Kidney (tissue), 14 donors: ENCODE data around the gene PSMD3. TPM values are rescaled to one million over a fixed set of nuclear protein-coding genes. Genes with fewer than 3 reads are reported as not detected.

Source experiments
- DNase-seq, 5 donors: peaks; one replicate each; pipeline ENCODE4 v3.0.0-alpha.2; 2013 to 2020
- FAIRE-seq: peaks from 2 replicates; lab custom pipeline; 2012; peaks lifted over from hg19 to GRCh38; lab: Jason Lieb, UNC
- H3K27ac ChIP-seq, 2 donors: one replicate each; pipeline ENCODE4 v1.7.0; 2013; ENCODE audit warnings: low read depth in 2 of 2, low read length in 2 of 2, inconsistent platforms in 1 of 2
- H3K27me3 ChIP-seq: one replicate; pipeline ENCODE4 v1.7.1; 2013; ENCODE audit warnings: low read length, inconsistent platforms; ENCODE audit not compliant: control insufficient read depth, insufficient read depth
- H3K36me3 ChIP-seq, 3 donors: one replicate each; pipeline versions ENCODE4 v1.7.0 to v1.7.1; 2013; ENCODE audit warnings: low read length in 3 of 3, control low read depth in 1 of 3, inconsistent platforms in 1 of 3; ENCODE audit not compliant: insufficient read depth in 3 of 3, control insufficient read depth in 2 of 3
- H3K4me1 ChIP-seq, 3 donors: one replicate each; pipeline versions ENCODE4 v1.7.0 to v1.7.1; 2013; ENCODE audit warnings: low read length in 3 of 3, inconsistent platforms in 1 of 3, low read depth in 1 of 3; ENCODE audit not compliant: control insufficient read depth in 2 of 3, insufficient read depth in 2 of 3
- H3K4me3 ChIP-seq, 3 donors: one replicate each; pipeline versions ENCODE4 v1.7.0 to v1.8.1; 2013; ENCODE audit warnings: low read length in 3 of 3, control low read depth in 1 of 3, inconsistent platforms in 1 of 3
- H3K9ac ChIP-seq, 3 donors: one replicate each; pipeline versions ENCODE4 v1.7.0 to v1.7.1; 2013; ENCODE audit warnings: low read length in 3 of 3, control low read depth in 1 of 3, inconsistent platforms in 1 of 3
- H3K9me3 ChIP-seq, 3 donors: one replicate each; pipeline versions ENCODE4 v1.7.0 to v1.7.1; 2013; ENCODE audit warnings: low read length in 3 of 3, control low read depth in 1 of 3, inconsistent platforms in 1 of 3; ENCODE audit not compliant: control insufficient read depth in 2 of 3, insufficient read depth in 1 of 3
- intact Hi-C: fragments of 100-400 bp; cut with DNase I; formaldehyde crosslinking; loops from one replicate; pipeline ENCODE4 v1.11.1; 2022
- polyA plus RNA-seq: library from polyadenylated mRNA; stranded (reverse); fragments of 350-450 nt; fragmentation: Illumina TruSeq; extraction: RNeasy Lipid Tissue Mini Kit (QIAGEN cat#74804); gene quantifications from one replicate; pipeline ENCODE4 v1.2.3, GENCODE V29; 2014; ENCODE audit warnings: low read depth, low replicate concordance; ENCODE audit not compliant: insufficient read depth
- total RNA-seq: library from RNA; stranded (reverse); fragmentation: NEBNext Ultra II Directional; extraction: Animal tissue kit (Norgen Biotek cat#: 25700); gene quantifications from one replicate; pipeline ENCODE4 v1.2.1, GENCODE V29; 2021
- TF ChIP-seq, protein P1 (sequence below): IDR thresholded peaks from 3 replicates; pipeline ENCODE4 v1.5.1; 2012; ENCODE audit warnings: mild to moderate bottlenecking, moderate library complexity, borderline replicate concordance; ENCODE audit not compliant: insufficient read depth; ENCODE audit errors: extremely low read depth
- donor health status: control.
- donor health status: control.
- donor health status: control.
- donor health status: control.
- donor health status: control.
- donor health status: DM: yes; HTN: yes; CAD: no.
- donor health status: Normal renal cell carcinoma (clear cell type).

The PSMD3 gene
- total and polyA plus RNA-seq, 2 donors from 2014 or later, result 63.6 to 66.4 TPM

DNA sequence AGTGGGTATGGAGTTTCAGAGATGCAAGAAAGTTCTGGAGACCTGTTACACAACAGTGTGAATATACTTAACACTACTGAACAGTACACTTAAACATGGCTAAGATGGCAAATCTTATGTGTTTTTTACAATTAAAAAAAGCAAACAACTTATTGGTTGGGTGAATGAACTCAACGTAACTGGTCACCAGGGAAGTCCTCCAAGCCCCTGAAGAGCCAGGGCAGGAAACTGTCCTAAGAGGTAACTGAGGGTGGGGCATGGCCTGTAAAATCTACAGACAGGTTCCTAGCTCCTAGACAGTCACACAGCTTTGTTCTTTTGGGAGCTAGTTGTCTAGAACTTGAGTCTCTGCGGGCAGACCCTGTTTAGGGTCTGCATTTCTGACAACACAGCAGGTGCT is 45.0 kb downstream of the PSMD3 start:
- no peak for FAIRE-seq
- intact Hi-C loops, result no loop called here
- TF ChIP-seq, protein P1, sequence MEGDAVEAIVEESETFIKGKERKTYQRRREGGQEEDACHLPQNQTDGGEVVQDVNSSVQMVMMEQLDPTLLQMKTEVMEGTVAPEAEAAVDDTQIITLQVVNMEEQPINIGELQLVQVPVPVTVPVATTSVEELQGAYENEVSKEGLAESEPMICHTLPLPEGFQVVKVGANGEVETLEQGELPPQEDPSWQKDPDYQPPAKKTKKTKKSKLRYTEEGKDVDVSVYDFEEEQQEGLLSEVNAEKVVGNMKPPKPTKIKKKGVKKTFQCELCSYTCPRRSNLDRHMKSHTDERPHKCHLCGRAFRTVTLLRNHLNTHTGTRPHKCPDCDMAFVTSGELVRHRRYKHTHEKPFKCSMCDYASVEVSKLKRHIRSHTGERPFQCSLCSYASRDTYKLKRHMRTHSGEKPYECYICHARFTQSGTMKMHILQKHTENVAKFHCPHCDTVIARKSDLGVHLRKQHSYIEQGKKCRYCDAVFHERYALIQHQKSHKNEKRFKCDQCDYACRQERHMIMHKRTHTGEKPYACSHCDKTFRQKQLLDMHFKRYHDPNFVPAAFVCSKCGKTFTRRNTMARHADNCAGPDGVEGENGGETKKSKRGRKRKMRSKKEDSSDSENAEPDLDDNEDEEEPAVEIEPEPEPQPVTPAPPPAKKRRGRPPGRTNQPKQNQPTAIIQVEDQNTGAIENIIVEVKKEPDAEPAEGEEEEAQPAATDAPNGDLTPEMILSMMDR, result no peak
- Histone ChIP-seq H3K36me3 (peaks cover 9 to 48% (median 35%) of the 10 kb centered on the region in 3 donors), H3K4me3 (no peak overlapping the region), H3K4me1 (peaks cover 0 to 3% (median 0%) of the 10 kb centered on the region in 3 donors), H3K27me3 (no peaks in the 10 kb centered on the region), H3K27ac (no peak overlapping the region), H3K9ac (no peak overlapping the region), H3K9me3 (no peaks in the 10 kb centered on the region)
- no peak for DNase-seq

DNA sequence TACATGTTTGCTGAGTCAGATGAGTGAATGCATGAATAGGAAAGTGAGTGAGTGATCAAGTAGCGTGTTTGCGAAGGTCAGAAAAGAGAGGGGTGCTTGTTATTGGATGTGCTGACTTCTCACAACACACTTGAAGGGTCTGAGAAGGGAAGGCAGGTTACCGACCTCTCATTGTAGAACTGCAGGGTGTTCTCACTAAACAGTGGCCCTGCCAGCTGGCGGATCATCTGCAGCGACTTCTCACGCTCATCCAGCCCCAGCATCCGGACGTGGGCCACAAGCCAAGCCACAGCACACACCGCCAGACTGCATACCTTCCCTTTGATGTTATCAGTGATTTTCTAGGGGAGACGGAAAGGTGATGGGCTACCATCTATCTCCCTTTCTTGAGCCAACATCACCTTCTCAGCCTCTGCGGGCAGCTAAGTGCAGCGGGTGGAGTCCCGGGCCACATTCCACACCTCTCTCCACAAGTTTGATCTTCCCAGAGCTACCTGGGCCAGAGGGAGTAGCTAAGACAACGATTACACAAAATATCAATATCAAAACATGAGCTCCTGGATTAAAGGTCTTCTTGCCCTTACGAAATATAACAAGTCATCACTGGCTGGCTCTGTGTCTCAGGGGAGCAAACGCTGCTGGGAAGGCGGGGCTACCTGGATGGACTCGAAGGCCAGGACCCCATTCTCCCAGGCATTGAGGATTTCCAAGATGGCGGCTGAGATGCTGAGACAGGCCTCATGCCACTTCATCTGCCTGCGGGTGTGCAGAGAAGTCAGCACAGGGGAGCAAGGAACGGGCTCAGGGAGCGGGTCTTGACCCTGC is 45.6 kb downstream of the PSMD3 start:
- Histone ChIP-seq H3K27me3 (no peaks in the 10 kb centered on the region), H3K36me3 (peaks cover 9 to 55% (median 38%) of the 10 kb centered on the region in 3 donors), H3K9me3 (no peaks in the 10 kb centered on the region), H3K4me3 (no peak overlapping the region), H3K4me1 (peaks cover 0 to 3% (median 0%) of the 10 kb centered on the region in 3 donors), H3K27ac (no peak overlapping the region), H3K9ac (no peak overlapping the region)
- no peak for DNase-seq
- intact Hi-C loops, result no loop called here
- TF ChIP-seq, protein P1, result no peak
- FAIRE-seq, result no peak

DNA sequence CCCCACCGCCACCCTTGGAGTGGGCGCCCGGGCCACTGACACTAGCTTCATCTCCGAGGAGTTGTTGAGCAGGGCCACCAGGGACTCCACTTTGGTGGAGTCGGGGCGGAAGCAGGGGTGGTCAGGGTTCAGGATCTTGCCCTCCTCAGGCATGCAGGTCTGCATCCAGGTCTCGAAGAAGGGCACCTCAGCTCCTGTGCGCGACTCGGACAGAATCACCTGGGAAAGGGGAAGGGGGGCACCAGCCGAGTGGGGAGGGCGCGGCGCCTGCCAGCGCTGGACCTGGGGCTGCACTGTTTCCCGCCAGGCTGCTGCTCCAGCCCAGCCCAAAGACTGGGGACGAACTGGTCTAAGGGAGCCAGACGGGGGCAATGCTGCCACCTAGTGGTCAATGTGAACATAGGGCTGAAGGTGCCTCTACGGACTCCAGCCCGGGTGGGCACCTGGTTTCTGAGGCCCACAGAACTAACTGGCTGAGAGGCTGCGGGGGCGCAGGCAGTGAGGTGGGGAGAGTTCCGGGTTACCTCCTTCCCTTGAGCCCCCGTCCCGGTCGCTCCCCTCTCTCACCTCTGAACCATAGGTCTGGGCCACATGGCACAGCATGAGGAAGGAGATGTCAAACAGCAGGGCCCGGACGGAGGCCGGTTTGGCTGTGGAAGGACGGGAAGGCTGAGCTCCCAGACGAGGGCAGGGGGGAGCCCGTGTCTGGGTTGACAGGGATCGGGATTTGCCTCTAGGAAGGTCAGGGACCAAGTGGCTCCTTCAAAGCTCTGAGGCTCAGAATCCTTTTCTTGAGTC is 46.4 kb downstream of the PSMD3 start:
- FAIRE-seq, result no peak
- TF ChIP-seq, protein P1, result peak; percentile 89
- peak overlapping the region in 1 of 2 donors; percentile 13 for H3K27ac ChIP-seq

More for the DNA sequence above, 46.4 kb downstream of the PSMD3 start:
- peaks cover 9 to 58% (median 41%) of the 10 kb centered on the region in 3 donors for H3K36me3 ChIP-seq
- H3K9ac ChIP-seq, result no peak overlapping the region
- H3K27me3 ChIP-seq, result no peaks in the 10 kb centered on the region
- H3K4me3 ChIP-seq, result no peak overlapping the region
- H3K9me3 ChIP-seq, result no peaks in the 10 kb centered on the region
- DNase-seq, result peak; percentile 81 to 92 (median 83)
- intact Hi-C loops, result no loop called here
- H3K4me1 ChIP-seq, result peaks cover 0 to 9% (median 0%) of the 10 kb centered on the region in 3 donors
